Measurements from ENCODE around the gene GOLIM4.

GOLIM4 gene

DNA sequence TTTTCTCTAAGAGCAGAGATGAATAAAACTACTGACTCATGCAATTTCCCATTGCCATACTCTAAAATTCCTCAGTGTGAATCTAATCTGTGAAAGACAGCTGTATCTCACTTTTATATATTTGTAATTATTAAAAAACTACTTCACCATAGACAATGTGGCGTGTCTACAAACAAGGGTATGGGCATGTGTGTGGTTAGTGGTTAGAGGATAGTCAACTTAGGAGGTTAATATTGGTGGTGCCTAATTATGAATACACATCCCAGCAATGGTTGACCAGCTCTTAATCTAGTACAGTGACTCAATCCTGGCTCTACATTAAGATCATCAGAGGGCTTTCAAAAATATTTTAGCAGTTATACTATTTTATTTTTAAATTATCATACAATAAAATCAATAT lies 94.5 kb downstream of the GOLIM4 start:
- DNase-seq (ENCODE audit: low read depth in 4 of 4, low spot score in 1 of 4) = no peak

DNA sequence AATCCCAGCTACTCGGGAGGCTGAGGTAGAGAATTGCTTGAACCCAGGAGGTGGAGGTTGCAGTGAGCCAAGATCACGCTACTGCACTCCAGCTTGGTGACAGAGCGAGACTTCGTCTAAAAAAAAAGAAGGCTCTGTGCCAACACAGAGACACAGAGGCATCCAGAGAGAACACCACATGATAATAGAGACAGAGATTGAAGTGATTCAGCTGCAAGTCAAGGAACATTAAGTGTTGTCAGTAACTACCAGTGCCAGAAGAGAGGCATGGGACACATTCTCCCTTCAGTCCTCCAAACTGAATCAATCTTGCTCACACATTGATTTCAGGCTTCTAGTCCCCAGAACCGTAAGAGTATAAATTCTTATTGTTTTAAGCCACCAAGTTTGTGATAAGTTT lies 97.5 kb downstream of the GOLIM4 start:
- DNase-seq (ENCODE audit: low read depth in 4 of 4, low spot score in 1 of 4) = no peak

DNA sequence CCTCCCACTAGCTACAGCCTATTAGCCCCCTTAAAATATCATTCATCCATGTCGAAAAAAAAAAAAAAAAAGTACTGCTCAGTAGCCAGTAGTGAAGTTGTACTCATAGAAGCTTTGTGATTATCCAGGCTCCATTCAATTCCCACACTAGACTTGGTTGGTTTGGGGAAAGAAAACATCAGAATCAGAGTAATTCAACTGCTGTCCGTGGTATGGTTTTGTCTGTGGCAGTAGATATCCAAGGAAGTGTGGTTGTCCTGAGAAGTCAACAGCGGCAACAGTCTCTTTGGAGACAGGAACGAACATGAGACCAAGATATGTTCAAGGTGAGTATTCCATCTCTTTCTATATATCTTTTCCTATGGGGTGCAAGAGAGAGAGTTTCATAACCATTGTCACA lies 99.2 kb downstream of the GOLIM4 start:
- DNase-seq (ENCODE audit: low read depth in 4 of 4, low spot score in 1 of 4) = no peak

DNA sequence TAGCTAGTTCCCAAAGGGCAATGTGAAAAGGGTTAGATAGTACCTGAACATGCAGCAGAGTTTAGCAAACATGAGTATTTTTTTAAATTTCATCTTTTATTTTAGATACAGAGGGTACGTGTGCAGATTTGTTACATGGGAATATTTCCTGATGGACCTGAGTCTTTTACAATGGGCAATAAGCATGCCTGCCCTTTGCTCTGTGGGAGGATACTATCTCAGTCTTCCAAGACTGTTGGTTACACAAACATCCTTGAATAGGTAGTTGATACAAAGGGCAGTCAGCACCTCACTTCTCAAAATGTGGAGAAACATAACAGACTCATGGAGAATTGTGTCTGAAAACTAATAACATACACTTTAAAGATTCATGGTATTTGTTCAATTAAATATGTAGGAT lies 103.3 kb downstream of the GOLIM4 start:
- no peak for DNase-seq (ENCODE audit: low read depth in 4 of 4, low spot score in 1 of 4)

DNA sequence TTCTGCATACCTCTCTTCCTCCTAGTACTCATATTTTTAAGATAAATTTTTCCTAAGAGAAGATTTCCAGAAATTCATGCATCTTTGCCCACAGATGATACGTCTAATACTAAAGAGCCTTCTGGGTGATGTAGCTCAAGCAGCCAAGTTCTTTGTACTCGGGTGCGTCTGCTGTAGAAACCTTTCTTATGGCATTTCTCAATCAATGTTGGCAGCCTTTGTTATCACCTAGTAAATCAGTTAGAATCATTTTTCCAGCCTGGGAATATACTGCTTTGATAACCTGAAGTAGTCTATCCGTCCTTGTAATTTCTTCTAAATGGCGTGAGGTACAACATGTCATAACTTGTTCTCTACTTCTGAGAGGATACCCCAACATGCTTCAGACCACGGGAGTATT lies 104.5 kb downstream of the GOLIM4 start:
- DNase-seq (ENCODE audit: low read depth in 4 of 4, low spot score in 1 of 4) = no peak

- no peak for DNase-seq (ENCODE audit: low read depth in 4 of 4, low spot score in 1 of 4)
Measured at GRCh38 chr3:167989999-167990398, 105.7 kb downstream of the GOLIM4 start.

DNA sequence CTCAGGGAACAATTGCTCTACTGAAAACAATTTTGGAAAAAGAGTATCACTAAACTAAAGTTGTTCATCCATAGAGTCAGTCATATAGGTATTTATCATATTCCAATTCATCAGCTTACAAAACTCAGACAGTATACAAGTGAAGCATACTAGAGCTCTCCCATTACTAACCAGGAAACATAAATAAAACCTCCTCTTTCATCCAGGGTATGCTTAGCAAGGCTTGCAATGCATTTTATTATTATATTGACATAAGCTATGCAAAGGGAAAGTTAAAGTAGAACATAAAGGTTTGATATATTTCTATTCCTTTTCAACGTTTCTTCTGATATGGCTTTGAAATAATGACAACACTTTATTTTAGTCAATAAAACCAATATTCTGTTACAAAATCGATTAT lies 106.7 kb downstream of the GOLIM4 start:
- no peak for DNase-seq (ENCODE audit: low read depth in 4 of 4, low spot score in 1 of 4)

- no peak for DNase-seq (ENCODE audit: low read depth in 4 of 4, low spot score in 1 of 4)
Measured at GRCh38 chr3:167983583-167983982, 112.1 kb downstream of the GOLIM4 start.

- DNase-seq (ENCODE audit: low read depth in 4 of 4, low spot score in 1 of 4) = no peak
Measured at GRCh38 chr3:167978486-167978885, 117.2 kb downstream of the GOLIM4 start.

GRCh38 chr3:167978071-167978470 lies 117.7 kb downstream of the GOLIM4 start:
- DNase-seq (ENCODE audit: low read depth in 4 of 4, low spot score in 1 of 4) = no peak

- DNase-seq (ENCODE audit: low read depth in 4 of 4, low spot score in 1 of 4) = no peak
Measured at GRCh38 chr3:167976516-167977361, 119.0 kb downstream of the GOLIM4 start.

DNA sequence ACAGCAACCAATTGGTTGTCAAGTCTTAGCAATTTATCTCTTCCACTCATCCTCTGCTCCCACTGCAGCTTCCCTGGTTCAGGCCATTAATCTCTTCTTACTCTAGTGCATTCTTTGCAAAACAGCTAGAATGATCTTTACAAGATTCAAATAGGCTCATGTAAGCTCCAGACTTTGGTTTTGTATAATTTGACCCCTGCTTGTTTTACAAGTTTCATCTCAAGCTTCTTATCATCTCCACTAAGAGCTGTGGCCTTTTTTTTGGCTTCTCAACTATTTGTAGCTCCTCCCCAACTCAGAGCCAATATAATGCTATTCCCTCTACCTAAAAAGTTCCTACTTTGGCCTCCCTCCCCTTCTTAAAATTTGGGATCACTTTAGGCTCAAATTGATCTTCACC lies 121.8 kb downstream of the GOLIM4 start:
- DNase-seq (ENCODE audit: low read depth in 4 of 4, low spot score in 1 of 4) = no peak

DNA sequence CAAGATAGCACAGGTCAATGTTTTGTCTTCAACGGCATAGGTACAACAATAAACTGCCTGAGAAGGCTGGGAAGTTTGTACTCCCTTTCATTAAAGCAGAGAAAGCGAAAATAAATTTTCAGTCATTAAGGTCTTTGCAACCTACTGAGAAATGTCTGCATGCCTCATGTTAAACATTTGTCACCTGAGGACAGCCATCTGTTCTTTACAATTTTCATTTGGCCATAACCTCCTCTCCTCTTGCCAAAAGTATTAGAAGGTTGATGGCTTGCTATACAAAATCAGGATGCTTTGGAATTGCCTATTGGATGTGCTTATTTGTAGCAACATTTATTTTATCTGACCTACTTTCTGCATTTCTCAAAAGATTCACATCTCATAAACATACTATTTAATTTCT lies 122.7 kb downstream of the GOLIM4 start:
- DNase-seq (ENCODE audit: low read depth in 4 of 4, low spot score in 1 of 4) = no peak

DNA sequence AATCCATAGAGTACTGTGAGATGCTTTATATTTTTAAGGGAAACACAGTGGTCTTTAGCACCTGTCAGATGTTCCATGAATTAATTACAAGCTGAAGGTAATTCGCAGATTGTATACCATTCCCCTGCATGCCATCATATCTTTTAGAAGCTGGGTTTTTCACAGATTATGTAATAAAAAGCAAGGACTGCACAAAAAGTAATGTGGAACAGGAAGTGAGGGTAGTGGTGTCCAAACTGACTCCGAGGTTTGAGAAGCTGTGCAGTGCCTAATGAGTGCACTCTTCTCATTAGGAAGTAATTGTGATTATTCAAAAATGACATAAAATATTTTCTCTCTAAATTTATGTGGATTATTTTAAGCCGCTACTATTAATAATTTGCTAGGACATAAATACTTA lies 123.2 kb downstream of the GOLIM4 start:
- DNase-seq (ENCODE audit: low read depth in 4 of 4, low spot score in 1 of 4) = no peak

DNA sequence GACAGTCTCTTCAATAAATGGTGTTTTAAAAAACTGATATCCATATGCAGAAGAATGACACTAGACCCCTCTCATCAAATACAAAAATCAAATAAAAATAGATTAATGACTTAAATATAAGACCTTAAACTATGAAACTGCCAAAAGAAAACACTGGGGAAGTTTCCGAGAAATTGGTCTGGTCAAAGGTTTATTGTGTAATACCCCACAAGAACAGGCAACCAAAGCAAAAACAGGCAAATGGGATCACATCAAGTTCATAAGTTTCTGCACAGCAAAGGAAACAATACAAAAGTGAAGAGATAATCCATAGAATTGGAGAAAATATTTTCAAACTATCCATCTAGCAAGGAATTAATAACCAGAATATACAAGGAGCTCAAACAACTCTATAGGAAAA lies 126.2 kb downstream of the GOLIM4 start:
- no peak for DNase-seq (ENCODE audit: low read depth in 4 of 4, low spot score in 1 of 4)

- DNase-seq (ENCODE audit: low read depth in 4 of 4, low spot score in 1 of 4) = no peak
Measured at GRCh38 chr3:167967257-167968036, 128.3 kb downstream of the GOLIM4 start.
